Measurements from ENCODE around the gene OTOG. TPM values are rescaled to one million over a fixed set of nuclear protein-coding genes. Genes with fewer than 3 reads are reported as not detected.
A peak's percentile ranks its signal among the peaks of the same experiment; 100 is the strongest.

OTOG gene
- total RNA-seq, 4 donors from 2014 or later: 0.09 TPM; not detected in 3

DNA sequence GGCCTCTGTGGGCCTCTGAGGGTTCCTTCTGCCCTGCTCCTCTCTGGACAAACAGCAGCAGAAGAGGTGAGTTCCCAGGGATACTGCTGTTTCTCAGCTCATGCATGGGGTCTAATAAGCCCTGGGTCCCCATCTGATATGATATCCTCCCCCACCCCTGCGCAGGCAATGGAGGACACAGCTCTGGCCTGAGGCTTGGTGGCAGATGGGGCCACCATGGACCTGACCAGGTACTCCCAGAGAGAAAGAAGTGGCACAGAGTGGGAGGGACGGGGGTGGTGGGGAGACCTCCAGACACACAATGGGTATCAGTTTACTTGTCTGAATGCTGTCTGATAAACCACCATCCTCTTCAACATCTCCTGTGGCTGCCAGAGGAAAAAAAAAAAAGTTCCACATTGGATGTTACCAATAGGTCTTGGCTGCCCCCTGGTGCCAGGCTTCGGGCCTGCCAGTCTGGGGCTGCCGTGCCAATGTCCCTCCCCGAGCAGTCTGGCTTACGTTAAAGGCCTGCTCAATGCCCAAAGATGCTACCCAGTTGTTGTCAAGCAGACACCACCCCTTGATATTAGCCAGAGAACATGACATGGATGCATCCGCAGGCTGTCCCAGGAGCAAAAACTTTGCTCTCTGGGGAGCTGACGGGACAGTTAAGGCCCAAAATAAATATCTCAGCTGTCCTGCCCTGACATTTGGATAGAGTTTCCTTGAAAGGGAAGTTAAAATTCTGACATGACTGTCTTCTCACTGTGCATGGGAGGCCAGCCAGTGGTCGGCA is 42.5 kb upstream of the OTOG start:
- peak; percentile 76 to 91 (median 83) for DNase-seq
- Histone ChIP-seq H3K27me3 (no peaks in the 10 kb centered on the region), H3K4me1 (no peaks in the 10 kb centered on the region), H3K4me3 (no peak overlapping the region), H3K36me3 (peaks cover 0 to 18% (median 0%) of the 10 kb centered on the region in 3 donors), H3K9me3 (no peaks in the 10 kb centered on the region), H3K27ac (no peak overlapping the region)
- TF ChIP-seq, protein P1, sequence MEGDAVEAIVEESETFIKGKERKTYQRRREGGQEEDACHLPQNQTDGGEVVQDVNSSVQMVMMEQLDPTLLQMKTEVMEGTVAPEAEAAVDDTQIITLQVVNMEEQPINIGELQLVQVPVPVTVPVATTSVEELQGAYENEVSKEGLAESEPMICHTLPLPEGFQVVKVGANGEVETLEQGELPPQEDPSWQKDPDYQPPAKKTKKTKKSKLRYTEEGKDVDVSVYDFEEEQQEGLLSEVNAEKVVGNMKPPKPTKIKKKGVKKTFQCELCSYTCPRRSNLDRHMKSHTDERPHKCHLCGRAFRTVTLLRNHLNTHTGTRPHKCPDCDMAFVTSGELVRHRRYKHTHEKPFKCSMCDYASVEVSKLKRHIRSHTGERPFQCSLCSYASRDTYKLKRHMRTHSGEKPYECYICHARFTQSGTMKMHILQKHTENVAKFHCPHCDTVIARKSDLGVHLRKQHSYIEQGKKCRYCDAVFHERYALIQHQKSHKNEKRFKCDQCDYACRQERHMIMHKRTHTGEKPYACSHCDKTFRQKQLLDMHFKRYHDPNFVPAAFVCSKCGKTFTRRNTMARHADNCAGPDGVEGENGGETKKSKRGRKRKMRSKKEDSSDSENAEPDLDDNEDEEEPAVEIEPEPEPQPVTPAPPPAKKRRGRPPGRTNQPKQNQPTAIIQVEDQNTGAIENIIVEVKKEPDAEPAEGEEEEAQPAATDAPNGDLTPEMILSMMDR (IDR thresholded peaks at IDR 0.05): peak; percentile 74 to 89 (median 84)
- TF ChIP-seq POLR2A (IDR thresholded peaks at IDR 0.05): no peak

GRCh38 chr11:17505146-17505545 is 41.9 kb upstream of the OTOG start:
- H3K27ac ChIP-seq: no peak overlapping the region
- H3K9me3 ChIP-seq: no peaks in the 10 kb centered on the region
- DNase-seq: no peak
- no peaks in the 10 kb centered on the region for H3K4me1 ChIP-seq
- H3K36me3 ChIP-seq: peaks cover 0 to 22% (median 0%) of the 10 kb centered on the region in 3 donors
- TF ChIP-seq, protein P1 (IDR thresholded peaks at IDR 0.05): no peak
- no peak for TF ChIP-seq POLR2A (IDR thresholded peaks at IDR 0.05)
- no peaks in the 10 kb centered on the region for H3K27me3 ChIP-seq
- no peak overlapping the region for H3K4me3 ChIP-seq

DNA sequence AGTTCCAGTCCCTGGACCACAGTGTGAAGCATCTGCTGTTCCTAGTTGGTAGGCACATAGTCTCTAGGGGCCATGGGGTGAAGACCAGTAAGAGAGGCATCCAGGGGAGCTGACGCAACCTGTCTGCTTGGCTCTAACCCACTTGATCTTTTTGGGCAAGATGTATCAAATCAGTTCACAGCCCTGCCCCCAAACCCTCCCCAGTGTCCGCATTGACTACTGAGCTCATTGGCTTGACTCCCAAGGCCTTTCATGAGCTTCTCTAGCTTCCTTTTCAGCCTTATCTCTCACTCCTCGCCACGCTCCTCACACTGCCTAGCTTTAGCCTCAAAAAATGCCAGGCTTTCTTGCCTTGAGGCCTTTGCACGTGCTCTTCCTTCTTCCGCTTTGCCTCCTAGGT is 40.7 kb upstream of the OTOG start:
- peaks cover 0 to 16% (median 0%) of the 10 kb centered on the region in 3 donors for H3K36me3 ChIP-seq
- H3K4me1 ChIP-seq: no peaks in the 10 kb centered on the region
- no peak overlapping the region for H3K27ac ChIP-seq
- no peak overlapping the region for H3K4me3 ChIP-seq
- no peaks in the 10 kb centered on the region for H3K9me3 ChIP-seq
- no peak for TF ChIP-seq POLR2A (IDR thresholded peaks at IDR 0.05)
- TF ChIP-seq, protein P1 (IDR thresholded peaks at IDR 0.05): no peak
- H3K27me3 ChIP-seq: no peaks in the 10 kb centered on the region
- DNase-seq: peak in 1 of 3 donors; percentile 23

DNA sequence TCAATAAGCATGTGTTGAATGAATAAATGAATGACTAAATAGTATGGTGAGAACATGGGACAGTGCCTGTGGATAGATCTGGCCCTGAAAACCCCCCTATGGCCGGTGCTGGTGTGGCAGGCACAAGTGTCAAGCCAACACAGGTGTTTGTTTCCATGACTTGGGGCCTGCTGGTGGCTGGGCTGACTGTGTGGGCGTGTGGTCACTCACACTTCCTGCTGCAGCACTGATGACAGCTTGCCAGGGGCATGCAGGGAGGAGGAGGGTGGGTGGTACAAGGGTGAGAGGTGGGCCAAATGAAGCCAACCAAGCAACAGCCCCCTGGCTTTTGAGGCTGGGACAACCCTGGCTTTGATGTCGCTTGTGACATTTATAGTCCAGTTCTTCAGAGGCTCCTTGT is 40.1 kb upstream of the OTOG start:
- Histone ChIP-seq H3K9me3 (no peaks in the 10 kb centered on the region), H3K4me1 (no peaks in the 10 kb centered on the region), H3K4me3 (no peak overlapping the region), H3K27me3 (no peaks in the 10 kb centered on the region), H3K27ac (no peak overlapping the region), H3K36me3 (peaks cover 0 to 16% (median 0%) of the 10 kb centered on the region in 3 donors)
- peak in 1 of 3 donors; percentile 38 for DNase-seq
- TF ChIP-seq, protein P1 (IDR thresholded peaks at IDR 0.05): no peak
- TF ChIP-seq POLR2A (IDR thresholded peaks at IDR 0.05): no peak

- Histone ChIP-seq H3K27me3 (no peaks in the 10 kb centered on the region), H3K9me3 (no peaks in the 10 kb centered on the region), H3K4me3 (no peak overlapping the region), H3K4me1 (no peaks in the 10 kb centered on the region), H3K27ac (no peak overlapping the region), H3K36me3 (peaks cover 0 to 16% (median 0%) of the 10 kb centered on the region in 3 donors)
- no peak for TF ChIP-seq POLR2A (IDR thresholded peaks at IDR 0.05)
- TF ChIP-seq, protein P1 (IDR thresholded peaks at IDR 0.05): no peak
- peak in 1 of 3 donors; percentile 20 for DNase-seq
Measured at GRCh38 chr11:17507773-17508172, 39.3 kb upstream of the OTOG start.

Measured in Peyer's patch (tissue), 4 donors.